ENCODE results near the gene PHACTR2.
"Not testable (repeated sequence)": the region's sequence is repeated elsewhere in the genome, so short reads cannot be mapped to it uniquely, and the experiment has no call there.

The PHACTR2 gene

DNA sequence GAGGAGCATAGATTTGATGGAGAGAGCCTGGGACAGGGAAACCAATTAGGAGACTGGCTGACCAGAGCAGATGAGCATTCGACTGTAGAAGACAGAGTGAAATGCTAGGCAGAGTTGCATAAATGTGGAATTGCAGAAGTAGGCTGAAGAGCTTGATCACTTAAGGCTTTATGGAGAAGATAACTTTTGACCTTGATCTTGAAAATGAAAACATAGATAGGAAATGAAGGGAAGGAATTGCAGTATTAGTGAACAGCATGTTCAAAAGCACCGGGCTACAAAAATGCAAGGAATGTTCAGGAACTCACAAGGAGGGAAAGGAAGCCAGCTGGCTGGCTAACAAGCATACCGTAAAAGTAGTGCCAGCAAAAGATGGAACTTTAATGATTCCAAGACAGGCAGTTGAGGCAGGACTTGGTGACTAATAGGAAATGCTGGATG lies 144.8 kb downstream of the PHACTR2 start:
- DNase-seq: no peak

- no peak for DNase-seq
Observed at GRCh38 chr6:143823548-143823947, 145.8 kb downstream of the PHACTR2 start.

DNA sequence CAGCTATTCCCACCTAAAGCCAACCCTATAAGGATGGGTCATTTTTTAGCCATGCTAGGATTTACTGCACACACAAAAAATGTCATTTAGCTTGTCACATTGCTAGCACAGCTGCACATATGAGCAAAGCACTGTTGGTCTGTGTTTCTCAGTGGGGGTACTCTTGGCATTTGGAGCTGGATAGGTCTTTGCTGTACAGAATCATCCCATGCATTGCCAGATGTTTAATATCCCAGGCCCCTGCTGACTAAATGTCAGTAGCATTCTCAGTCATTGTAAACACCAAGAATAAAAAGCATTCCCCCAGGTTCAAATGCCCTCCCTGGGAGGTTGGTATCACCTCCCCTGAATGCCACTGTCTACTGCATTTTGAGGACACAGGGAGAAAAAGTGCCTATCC lies 150.8 kb downstream of the PHACTR2 start:
- no peak for DNase-seq

DNA sequence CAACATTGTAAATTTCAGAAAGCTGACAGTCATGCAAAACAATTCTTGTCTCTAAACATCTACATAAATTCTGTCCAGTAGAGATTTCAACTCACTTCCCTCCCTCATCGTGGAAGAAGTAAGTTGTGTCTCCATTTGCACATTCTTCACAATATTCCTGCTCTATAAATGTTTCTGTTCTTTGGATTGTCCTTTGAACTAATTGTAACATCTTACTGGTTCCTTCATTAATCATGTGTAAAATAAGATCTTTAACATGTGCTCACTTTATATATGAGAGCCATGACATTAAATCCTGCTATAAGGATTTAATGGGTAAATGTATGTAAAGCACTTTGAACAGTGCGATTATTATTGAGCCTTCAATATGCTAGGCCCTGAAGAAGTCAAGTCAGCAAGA lies 158.4 kb downstream of the PHACTR2 start:
- no peak for DNase-seq

DNA sequence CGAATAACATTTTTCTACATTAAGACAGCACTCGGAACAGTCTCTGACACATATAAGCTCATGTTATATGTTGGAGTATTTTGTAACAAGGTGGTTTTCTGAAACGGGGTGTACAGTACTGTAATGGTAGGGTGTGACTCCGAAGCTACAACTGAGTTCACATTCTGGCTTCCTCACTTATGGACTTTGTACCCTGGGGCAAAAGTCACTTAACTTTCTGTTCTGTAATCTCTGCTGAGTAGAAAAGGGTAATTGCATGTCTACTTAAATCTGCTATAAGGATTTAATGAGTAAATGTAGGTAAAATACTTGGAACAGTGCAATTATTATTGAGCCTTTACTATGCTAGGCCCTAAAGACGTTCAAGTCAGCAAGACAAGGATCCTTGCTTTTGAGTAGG lies 160.6 kb downstream of the PHACTR2 start:
- DNase-seq: no peak

GRCh38 chr6:143839196-143839595 lies 161.4 kb downstream of the PHACTR2 start:
- no peak for DNase-seq

- no peak for DNase-seq
Observed at GRCh38 chr6:143840595-143841265, 163.0 kb downstream of the PHACTR2 start.

GRCh38 chr6:143842461-143842901 lies 164.7 kb downstream of the PHACTR2 start:
- no peak for DNase-seq

GRCh38 chr6:143842902-143843676 lies 165.3 kb downstream of the PHACTR2 start, which contains the start of gene LTV1:
LTV1 (plus strand) TSS chr6:143843338; CDS start chr6:143843478, 140 bp downstream.
- DNase-seq: peak; percentile 91

DNA sequence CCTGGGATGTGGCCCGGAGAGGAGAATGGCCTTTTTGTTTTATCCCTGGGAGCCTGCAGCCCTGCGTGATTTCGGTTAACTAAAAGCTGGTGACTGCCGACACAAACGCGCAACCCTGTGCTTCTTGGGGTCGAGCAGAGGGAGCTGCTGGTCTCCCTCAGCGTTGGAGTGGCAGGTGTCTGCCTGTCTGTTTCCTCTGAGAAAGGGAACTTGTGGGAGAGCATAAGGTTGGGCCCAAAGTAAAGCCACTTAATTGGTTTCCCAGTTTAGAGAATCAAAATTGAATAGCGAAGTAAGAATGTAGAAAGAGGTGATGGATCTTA lies 165.9 kb downstream of the PHACTR2 start:
- no peak for DNase-seq

GRCh38 chr6:143844006-143844405 lies 166.2 kb downstream of the PHACTR2 start:
- no peak for DNase-seq

GRCh38 chr6:143845033-143845432 lies 167.3 kb downstream of the PHACTR2 start:
- no peak for DNase-seq

- not testable (repeated sequence) for DNase-seq
Observed at GRCh38 chr6:143851706-143852105, 173.9 kb downstream of the PHACTR2 start.

DNA sequence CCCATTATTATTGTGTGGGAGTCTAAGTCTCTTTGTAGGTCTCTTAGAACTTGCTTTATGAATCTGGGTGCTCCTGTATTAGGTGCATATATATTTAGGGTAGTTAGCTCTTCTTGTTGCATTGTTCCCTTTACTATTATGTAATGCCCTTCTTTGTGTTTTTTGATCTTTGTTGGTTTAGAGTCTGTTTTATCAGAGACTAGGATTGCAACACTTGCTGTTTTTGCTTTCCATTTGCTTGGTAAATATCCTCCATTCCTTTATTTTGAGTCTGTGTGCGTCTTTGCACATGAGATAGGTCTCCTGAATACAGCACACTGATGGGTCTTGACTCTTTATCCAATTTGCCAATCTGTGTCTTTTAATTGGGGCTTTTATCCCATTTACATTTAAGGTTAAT lies 177.3 kb downstream of the PHACTR2 start:
- not testable (repeated sequence) for DNase-seq

DNA sequence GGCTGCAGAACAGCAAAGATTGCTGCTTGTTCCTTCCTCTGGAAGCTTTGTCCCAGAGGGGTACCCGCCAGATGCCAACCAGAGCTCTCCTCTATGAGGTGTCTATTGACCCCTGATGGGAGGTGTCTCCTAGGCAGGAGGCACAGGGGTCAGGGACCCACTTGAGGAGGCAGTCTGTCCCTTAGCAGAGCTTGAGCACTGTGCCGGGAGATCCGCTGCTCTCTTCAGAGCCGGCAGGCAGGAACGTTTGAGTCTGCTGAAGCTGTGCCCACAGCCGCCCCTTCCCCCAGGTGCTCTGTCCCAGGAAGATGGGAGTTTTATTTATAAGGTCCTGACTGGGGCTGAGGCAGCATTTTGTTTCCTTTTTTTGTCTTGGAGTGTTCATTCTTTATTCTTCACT lies 179.0 kb downstream of the PHACTR2 start:
- DNase-seq: not testable (repeated sequence)

- DNase-seq: no peak
Observed at GRCh38 chr6:143857651-143858050, 179.9 kb downstream of the PHACTR2 start.

- DNase-seq: no peak
Observed at GRCh38 chr6:143859891-143860660, 182.3 kb downstream of the PHACTR2 start.

- DNase-seq: no peak
Observed at GRCh38 chr6:143863771-143864170, 186.0 kb downstream of the PHACTR2 start.

- no peak for DNase-seq
Observed at GRCh38 chr6:143864234-143864633, 186.5 kb downstream of the PHACTR2 start, which contains the start of gene ZC2HC1B. ZC2HC1B (plus strand) TSS chr6:143864474; CDS start chr6:143864540, 66 bp downstream.

DNA sequence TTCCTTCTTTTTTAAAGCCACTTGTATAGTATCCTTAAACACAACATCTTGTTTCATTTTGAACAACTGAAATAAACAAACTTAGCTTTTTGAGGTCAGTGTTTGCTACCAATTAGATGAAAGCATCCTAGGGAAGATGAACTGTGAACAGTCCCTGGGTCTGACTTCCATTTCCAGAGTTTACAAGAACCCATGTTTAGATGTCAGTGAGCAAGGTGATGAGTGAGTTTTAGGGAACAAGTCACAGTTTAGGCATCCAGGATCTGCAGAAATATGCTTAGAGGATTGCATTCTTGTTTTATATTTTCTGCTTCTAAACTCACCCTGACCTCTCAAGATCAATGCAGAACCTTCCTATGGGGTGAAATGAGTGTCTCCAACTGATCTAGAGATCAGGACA lies 189.5 kb downstream of the PHACTR2 start:
- no peak for DNase-seq

- DNase-seq: not testable (repeated sequence)
Observed at GRCh38 chr6:143868808-143869207, 191.0 kb downstream of the PHACTR2 start.

DNA sequence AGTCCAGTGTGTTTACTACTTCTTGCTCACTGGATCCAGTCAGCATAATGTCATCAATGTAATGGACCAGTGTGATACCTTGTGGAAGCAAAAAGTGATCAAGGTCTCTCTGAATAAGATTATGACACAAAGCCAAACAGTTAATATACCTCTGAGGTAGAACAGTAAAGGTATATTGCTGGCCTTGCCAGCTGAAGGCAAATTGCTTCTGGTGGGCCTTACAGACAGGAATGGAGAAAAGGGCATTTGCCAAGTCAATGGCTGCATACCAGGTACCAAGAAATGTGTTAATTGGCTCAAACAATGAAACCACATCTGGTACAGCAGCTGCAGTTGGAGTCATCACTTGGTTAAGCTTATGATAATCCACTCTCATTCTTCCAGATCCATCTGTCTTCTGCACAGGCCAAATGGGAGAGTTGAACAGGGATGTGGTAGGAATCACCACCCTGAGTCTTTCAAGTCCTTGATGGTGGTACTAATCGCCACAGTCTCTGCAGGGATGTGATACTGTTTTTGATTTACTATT lies 193.5 kb downstream of the PHACTR2 start:
- DNase-seq: not testable (repeated sequence)

DNA sequence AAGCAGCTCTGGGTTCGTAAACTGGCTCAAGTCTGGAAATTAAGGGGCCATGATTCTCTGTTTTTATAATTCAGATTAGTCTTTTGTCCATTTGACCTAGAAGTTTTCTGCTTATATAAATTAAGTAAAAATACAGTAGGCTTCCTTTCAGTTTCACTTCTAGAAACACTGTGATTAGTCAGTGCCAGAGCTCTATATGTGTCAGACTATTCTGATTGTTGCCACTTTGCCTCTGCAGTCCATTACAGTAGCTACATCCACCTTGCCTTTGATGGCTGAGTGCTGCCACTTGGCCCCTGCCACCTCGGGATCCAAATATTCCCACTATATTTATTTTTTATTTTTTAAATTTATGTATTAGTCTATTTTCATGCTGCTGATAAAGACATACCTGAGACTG lies 194.4 kb downstream of the PHACTR2 start:
- DNase-seq: no peak

Measured in DMS79 (cell line).